OCI-LY3 (cell line): ENCODE data around the gene HRH1.

ENCODE experiments used
- H2AFZ ChIP-seq: fragments of 200-600, 300-600 bp; shearing (Covaris generic); 2 replicates; pipeline ENCODE4 v1.6.0; 2014; ENCODE audit warnings: antibody characterized with exemption, low read depth, low read length
- H3K27ac ChIP-seq: fragments of 200-600, 300-600 bp; sonication (generic); 2 replicates; pipeline ENCODE4 v1.5.1; 2014; ENCODE audit warnings: mild to moderate bottlenecking, low read length, moderate library complexity, mixed read lengths
- H3K27me3 ChIP-seq: fragments of 200-600, 300-600 bp; sonication (generic); 2 replicates; pipeline ENCODE4 v1.6.1; 2014; ENCODE audit warnings: low read depth, low read length, mixed read lengths
- H3K36me3 ChIP-seq: fragments of 200-600, 300-600 bp; sonication (generic); replicated peaks from 2 replicates; pipeline ENCODE3; 2014; ENCODE audit warnings: low read depth, low read length, mixed read lengths
- H3K4me1 ChIP-seq: fragments of 300-600, 200-600 bp; sonication (generic); 2 replicates; pipeline ENCODE4 v1.6.1; 2014; ENCODE audit warnings: low read length, mixed read lengths
- H3K4me2 ChIP-seq: fragments of 200-600, 300-600 bp; sonication (generic); 2 replicates; pipeline ENCODE4 v1.6.1; 2014; ENCODE audit warnings: low read length, mixed read lengths
- H3K4me3 ChIP-seq: fragments of 300-600, 200-600 bp; sonication (generic); 2 replicates; pipeline ENCODE4 v1.5.1; 2014; ENCODE audit warnings: antibody characterized with exemption, mild to moderate bottlenecking, low read length, moderate library complexity
- H3K79me2 ChIP-seq: fragments of 300-600, 200-600 bp; shearing (Covaris generic); 2 replicates; pipeline ENCODE4 v1.6.1; 2014; ENCODE audit warnings: mild to moderate bottlenecking, low read length, mixed read lengths
- H3K9ac ChIP-seq: fragments of 300-600, 200-600 bp; shearing (Covaris generic); 2 replicates; pipeline ENCODE4 v1.6.0; 2014; ENCODE audit warnings: mild to moderate bottlenecking, low read length, moderate library complexity
- H3K9me3 ChIP-seq: fragments of 200-600, 300-600 bp; shearing (Covaris generic); 2 replicates; pipeline ENCODE4 v1.6.1; 2014; ENCODE audit warnings: low read length, mixed read lengths; ENCODE audit not compliant: insufficient read depth
- H4K20me1 ChIP-seq: fragments of 200-600, 300-600 bp; sonication (generic); 2 replicates; pipeline ENCODE4 v1.6.1; 2016; ENCODE audit warnings: low read length, mixed read lengths; ENCODE audit not compliant: insufficient read depth
- EZH2phosphoT487 ChIP-seq: fragments of 200-600 bp; shearing (Covaris generic); IDR thresholded peaks from 2 replicates; pipeline ENCODE4 v1.6.1; 2018; ENCODE audit warnings: antibody characterized with exemption, mixed run types, low read depth
- TF ChIP-seq, protein P1 (sequence below): fragments of 200-600, 300-600 bp; sonication (generic); IDR thresholded peaks from 2 replicates; pipeline ENCODE4 v1.5.1; 2014; ENCODE audit warnings: antibody characterized with exemption, low read length, low read depth

The HRH1 gene

DNA sequence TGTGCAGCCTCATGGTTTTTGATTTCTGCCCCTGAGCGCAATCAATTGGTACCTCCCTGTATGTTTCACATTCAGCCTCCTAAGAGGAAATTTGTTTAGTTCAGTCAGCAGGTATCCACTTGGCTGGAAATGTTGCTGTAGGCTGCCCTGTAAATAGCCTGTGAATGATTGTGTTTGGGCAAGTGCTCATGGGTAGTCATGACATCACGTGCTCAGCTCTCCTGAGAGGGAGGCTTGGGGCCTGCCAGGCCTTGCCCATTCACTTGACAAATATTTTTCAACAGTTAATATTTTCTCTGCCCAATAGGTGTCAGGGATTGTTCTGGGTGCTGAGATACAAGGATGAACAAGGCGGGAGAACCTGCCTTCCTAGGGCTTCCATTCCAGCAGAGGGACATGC lies 13.3 kb downstream of the HRH1 start:
- H3K36me3 ChIP-seq = no peaks in the 10 kb centered on the region
- no peak overlapping the region for H3K27ac ChIP-seq
- H3K4me1 ChIP-seq = no peaks in the 10 kb centered on the region
- H3K9ac ChIP-seq = no peak overlapping the region
- no peaks in the 10 kb centered on the region for H4K20me1 ChIP-seq
- TF ChIP-seq, protein P1, sequence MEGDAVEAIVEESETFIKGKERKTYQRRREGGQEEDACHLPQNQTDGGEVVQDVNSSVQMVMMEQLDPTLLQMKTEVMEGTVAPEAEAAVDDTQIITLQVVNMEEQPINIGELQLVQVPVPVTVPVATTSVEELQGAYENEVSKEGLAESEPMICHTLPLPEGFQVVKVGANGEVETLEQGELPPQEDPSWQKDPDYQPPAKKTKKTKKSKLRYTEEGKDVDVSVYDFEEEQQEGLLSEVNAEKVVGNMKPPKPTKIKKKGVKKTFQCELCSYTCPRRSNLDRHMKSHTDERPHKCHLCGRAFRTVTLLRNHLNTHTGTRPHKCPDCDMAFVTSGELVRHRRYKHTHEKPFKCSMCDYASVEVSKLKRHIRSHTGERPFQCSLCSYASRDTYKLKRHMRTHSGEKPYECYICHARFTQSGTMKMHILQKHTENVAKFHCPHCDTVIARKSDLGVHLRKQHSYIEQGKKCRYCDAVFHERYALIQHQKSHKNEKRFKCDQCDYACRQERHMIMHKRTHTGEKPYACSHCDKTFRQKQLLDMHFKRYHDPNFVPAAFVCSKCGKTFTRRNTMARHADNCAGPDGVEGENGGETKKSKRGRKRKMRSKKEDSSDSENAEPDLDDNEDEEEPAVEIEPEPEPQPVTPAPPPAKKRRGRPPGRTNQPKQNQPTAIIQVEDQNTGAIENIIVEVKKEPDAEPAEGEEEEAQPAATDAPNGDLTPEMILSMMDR = no peak
- TF ChIP-seq EZH2phosphoT487 = no peak
- H3K27me3 ChIP-seq = peaks cover 8% of the 10 kb centered on the region; the same call in 1 of the 2 replicates
- H3K4me3 ChIP-seq = no peak overlapping the region
- H3K4me2 ChIP-seq = no peak overlapping the region
- no peaks in the 10 kb centered on the region for H3K79me2 ChIP-seq
- H3K9me3 ChIP-seq = no peaks in the 10 kb centered on the region
- H2AFZ ChIP-seq = no peak overlapping the region

DNA sequence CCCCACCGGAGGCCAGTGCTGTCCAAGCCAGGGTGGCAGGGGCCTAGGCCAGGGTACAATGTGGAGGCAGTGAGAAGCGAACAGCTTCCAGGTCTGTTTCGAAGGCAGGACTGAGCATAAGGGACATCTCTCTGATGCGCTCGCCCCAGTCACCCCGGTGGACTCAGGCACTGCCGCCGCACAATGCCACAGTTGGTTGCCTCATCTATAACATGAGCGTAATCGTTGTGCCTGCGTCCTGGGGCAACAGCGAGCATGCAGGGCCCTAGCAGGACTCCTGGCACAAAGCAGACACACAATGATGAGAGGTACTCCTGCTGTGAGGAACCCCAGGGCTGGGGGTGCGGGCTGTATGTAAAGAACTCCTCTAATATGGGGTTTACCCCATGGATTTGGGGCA lies 14.1 kb downstream of the HRH1 start:
- H3K36me3 ChIP-seq = no peaks in the 10 kb centered on the region

DNA sequence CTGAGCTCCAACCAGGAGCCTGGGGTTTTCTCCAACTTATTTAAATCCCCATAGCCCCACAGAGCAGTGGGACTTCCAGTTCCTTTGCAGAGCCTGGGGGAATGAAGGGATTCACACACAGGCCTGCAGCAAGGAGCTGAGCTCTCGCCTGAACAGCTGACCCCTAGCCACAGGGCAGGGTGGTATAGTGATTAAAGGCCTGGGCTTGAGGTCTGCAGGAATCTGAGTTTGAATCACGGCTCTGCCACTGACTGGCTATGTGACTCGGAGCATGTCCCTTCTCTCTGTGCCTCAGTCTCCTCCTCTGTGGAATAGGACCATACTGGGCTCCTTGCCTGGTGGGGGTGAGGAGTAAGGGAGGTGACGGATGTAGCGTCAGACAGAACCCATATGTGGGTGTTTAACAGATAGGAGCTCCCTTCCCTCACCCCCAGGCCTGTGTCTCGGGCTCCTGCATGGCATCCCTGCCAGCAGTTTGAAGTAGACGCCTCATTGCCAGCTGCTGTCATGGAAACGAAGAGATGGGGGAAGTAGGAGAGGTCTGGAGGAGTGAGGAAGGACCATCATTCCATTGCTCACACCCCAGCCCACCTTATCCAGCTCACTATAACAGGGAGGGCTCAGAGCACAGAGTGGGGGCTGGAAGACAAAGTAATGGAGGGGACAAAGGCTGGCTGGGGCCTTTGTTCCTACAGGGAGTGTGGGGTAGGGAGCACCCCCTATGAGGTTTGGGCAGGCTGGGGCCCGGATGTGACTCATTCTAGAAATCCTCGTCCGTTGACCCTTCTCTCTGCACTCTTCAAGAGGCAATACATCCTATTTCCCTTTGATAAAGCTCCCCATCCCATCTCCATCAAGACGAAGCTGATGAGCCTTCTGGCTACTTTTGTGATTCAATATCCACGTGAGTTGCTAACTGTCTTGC lies 14.8 kb downstream of the HRH1 start:
- Histone ChIP-seq H3K4me1 (no peaks in the 10 kb centered on the region), H2AFZ (no peak overlapping the region), H3K27ac (no peak overlapping the region), H3K9me3 (no peaks in the 10 kb centered on the region), H3K79me2 (no peaks in the 10 kb centered on the region), H3K4me3 (no peak overlapping the region), H4K20me1 (no peaks in the 10 kb centered on the region), H3K4me2 (no peak overlapping the region), H3K9ac (no peak overlapping the region), H3K27me3 (peaks cover 8% of the 10 kb centered on the region), H3K36me3 (no peaks in the 10 kb centered on the region)
- no peak for TF ChIP-seq EZH2phosphoT487
- TF ChIP-seq, protein P1 = no peak

More for the DNA sequence above, 14.1 kb downstream of the HRH1 start:
- Histone ChIP-seq H4K20me1 (no peaks in the 10 kb centered on the region), H3K9ac (no peak overlapping the region), H3K27ac (no peak overlapping the region), H3K4me3 (no peak overlapping the region), H3K27me3 (peaks cover 8% of the 10 kb centered on the region; the same call in 1 of the 2 replicates), H3K4me1 (no peaks in the 10 kb centered on the region), H3K4me2 (no peak overlapping the region), H2AFZ (no peak overlapping the region), H3K79me2 (no peaks in the 10 kb centered on the region), H3K9me3 (no peaks in the 10 kb centered on the region)
- TF ChIP-seq EZH2phosphoT487 = no peak
- TF ChIP-seq, protein P1 = no peak

DNA sequence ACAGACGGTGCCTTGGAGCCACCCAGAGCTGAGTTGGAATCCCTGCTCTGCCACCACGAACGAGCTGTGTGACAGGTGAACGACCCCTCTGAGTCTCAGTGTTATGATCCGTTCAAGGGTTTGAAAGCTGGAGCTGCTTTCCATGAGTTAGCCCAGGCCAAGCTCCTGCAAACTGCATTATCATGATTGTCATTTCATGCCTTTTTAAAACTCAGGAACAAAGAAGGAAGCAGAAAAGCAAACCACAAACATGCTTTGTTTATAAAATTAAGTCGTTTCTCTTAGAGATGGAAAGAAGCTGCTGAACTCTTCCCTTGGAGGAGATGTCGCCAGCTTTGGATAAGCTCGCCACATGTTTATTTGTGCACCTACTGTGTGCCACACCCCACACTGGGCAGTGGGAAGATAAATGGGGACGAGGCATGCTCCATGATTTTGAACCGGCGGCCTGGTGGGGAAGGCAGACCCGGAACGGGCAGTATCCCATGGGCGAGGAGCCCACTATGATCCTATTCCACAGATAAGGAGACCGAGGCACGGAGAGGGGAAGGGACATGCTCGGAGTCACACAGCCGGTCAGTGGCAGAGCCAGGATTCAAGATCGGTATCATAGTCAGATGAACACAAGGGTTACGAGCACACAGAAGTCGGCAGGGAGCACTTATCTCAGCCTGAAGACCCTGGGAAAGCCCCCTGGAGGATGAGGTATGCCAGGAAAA lies 15.9 kb downstream of the HRH1 start:
- H3K4me1 ChIP-seq = no peaks in the 10 kb centered on the region
- TF ChIP-seq, protein P1 = no peak
- TF ChIP-seq EZH2phosphoT487 = no peak
- no peaks in the 10 kb centered on the region for H4K20me1 ChIP-seq
- H3K4me2 ChIP-seq = no peak overlapping the region
- no peak overlapping the region for H3K9ac ChIP-seq
- no peaks in the 10 kb centered on the region for H3K36me3 ChIP-seq
- peaks cover 10% of the 10 kb centered on the region for H3K27me3 ChIP-seq
- H3K9me3 ChIP-seq = no peaks in the 10 kb centered on the region
- H2AFZ ChIP-seq = no peak overlapping the region
- H3K27ac ChIP-seq = no peak overlapping the region
- H3K79me2 ChIP-seq = no peaks in the 10 kb centered on the region
- H3K4me3 ChIP-seq = no peak overlapping the region
